ENCODE data around the gene XPNPEP1. TPM values are rescaled to one million over a fixed set of nuclear protein-coding genes. Genes with fewer than 3 reads are reported as not detected.

XPNPEP1 gene
- total RNA-seq, 1 experiment from 2014 or later, result 71.3 TPM

DNA sequence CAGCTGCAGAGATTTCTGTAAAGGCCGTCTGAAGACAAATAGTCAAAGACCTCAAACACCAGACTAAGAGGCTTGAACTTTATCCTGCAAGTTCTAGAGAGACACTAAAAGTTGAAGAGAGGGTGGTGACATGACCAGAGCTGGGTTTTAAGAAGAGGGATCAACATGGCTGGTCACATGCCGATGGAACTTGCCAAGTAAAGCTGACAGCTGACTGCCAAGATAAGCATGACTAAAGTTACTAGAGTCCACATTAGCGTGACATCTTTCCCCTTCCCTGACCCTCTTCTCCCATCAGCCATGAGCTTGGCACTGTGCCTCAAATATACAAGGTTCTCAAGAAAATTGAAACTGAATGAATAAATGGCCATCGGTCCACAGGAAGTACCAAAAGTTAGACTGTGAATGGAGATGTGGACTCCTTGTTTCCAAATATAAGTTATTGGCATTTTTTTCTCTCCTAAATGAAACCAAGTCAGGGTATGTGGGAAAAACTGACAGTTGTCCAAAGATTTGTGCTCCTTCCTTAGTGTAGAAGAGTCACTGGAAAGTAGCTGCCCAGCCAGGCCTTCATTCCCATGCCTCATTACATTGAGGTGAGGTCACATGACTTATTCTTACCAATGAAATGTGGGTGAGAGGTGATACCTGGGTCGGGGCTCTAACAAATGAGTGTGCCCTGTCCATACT, 24.5 kb downstream of the XPNPEP1 start:
- WGBS (ENCODE audit: extremely low coverage, insufficient read length, low lambda C conversion rate), result no CpG with 5 or more reads among the region's 5 CpGs
- H3K4me3 Mint-ChIP-seq, result no peak overlapping the region
- H3K79me2 ChIP-seq (ENCODE audit: insufficient read depth, low read length), result no peaks in the 10 kb centered on the region
- H4K5ac ChIP-seq (ENCODE audit: insufficient read length, low read depth, low read length), result no peak overlapping the region
- peaks cover 8 to 27% (median 14%) of the 10 kb centered on the region in 3 experiments; a peak in 6 of 7 replicates for H3K36me3 Mint-ChIP-seq (ENCODE audit: insufficient read depth in 1 of 3, low read depth in 3 of 3)
- H3K4me1 ChIP-seq (ENCODE audit: insufficient read depth, low read length), result no peaks in the 10 kb centered on the region
- H3K18ac ChIP-seq (ENCODE audit: insufficient read length, low read depth, low read length), result no peak overlapping the region
- H3K23ac ChIP-seq (ENCODE audit: insufficient read length, low read depth, low read length), result no peak overlapping the region
- no peaks in the 10 kb centered on the region for H3K27me3 ChIP-seq (ENCODE audit: insufficient read depth, low read length)
- no peak overlapping the region for H2BK15ac ChIP-seq (ENCODE audit: low read depth, low read length)
- no peak overlapping the region for H2BK120ac ChIP-seq (ENCODE audit: low read depth, low read length, poor library complexity, severe bottlenecking)
- no peak overlapping the region for H3K14ac ChIP-seq (ENCODE audit: insufficient read depth, low read length)
- no peak overlapping the region for H2BK12ac ChIP-seq (ENCODE audit: insufficient read length, low read depth, low read length)
- H4K8ac ChIP-seq (replicated peaks; ENCODE audit: insufficient read length, low read depth, low read length), result no peak overlapping the region
- no peak for DNase-seq
- H3T11ph ChIP-seq (ENCODE audit: low read length), result no peak overlapping the region
- H4K20me1 ChIP-seq (ENCODE audit: control insufficient read depth, insufficient read depth, insufficient read length), result no peaks in the 10 kb centered on the region
- H3K4me1 Mint-ChIP-seq, result peaks cover 2 to 15% of the 10 kb centered on the region in 2 experiments
- no peak overlapping the region for H2AK5ac ChIP-seq (ENCODE audit: insufficient read length, low read length)
- H3K27ac ChIP-seq (ENCODE audit: insufficient read length, low read depth, low read length), result no peak overlapping the region
- no peak overlapping the region for H3K4ac ChIP-seq (ENCODE audit: low read depth, low read length)
- no peak overlapping the region for H2BK20ac ChIP-seq (ENCODE audit: low read depth, low read length, poor library complexity, severe bottlenecking)
- H3K23me2 ChIP-seq (ENCODE audit: insufficient read length, low read depth, low read length, poor library complexity, severe bottlenecking), result no peaks in the 10 kb centered on the region
- no peak overlapping the region for H2BK5ac ChIP-seq (ENCODE audit: insufficient read length, low read length)
- no peak overlapping the region for H3K56ac ChIP-seq (ENCODE audit: insufficient read length, low read depth, low read length)
- H3K27ac Mint-ChIP-seq, result no peak overlapping the region; a peak in 2 of 7 replicates
- no peaks in the 10 kb centered on the region for H3K27me3 Mint-ChIP-seq (ENCODE audit: low read depth)
- H2AFZ ChIP-seq (ENCODE audit: low read length), result no peak overlapping the region
- TF ChIP-seq, protein P1, sequence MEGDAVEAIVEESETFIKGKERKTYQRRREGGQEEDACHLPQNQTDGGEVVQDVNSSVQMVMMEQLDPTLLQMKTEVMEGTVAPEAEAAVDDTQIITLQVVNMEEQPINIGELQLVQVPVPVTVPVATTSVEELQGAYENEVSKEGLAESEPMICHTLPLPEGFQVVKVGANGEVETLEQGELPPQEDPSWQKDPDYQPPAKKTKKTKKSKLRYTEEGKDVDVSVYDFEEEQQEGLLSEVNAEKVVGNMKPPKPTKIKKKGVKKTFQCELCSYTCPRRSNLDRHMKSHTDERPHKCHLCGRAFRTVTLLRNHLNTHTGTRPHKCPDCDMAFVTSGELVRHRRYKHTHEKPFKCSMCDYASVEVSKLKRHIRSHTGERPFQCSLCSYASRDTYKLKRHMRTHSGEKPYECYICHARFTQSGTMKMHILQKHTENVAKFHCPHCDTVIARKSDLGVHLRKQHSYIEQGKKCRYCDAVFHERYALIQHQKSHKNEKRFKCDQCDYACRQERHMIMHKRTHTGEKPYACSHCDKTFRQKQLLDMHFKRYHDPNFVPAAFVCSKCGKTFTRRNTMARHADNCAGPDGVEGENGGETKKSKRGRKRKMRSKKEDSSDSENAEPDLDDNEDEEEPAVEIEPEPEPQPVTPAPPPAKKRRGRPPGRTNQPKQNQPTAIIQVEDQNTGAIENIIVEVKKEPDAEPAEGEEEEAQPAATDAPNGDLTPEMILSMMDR (conservative IDR thresholded peaks at IDR 0.05), result no peak
- H3K79me1 ChIP-seq (ENCODE audit: insufficient read depth, low read depth, low read length, poor library complexity, severe bottlenecking), result no peaks in the 10 kb centered on the region
- no peak overlapping the region for H4K91ac ChIP-seq (ENCODE audit: insufficient read length, low read depth, low read length)
- no peak overlapping the region for H3K4me2 ChIP-seq (ENCODE audit: insufficient read depth, insufficient read length, low read length)
- H3K9me3 Mint-ChIP-seq, result no peaks in the 10 kb centered on the region; a peak in 1 of 5 replicates
- no peak overlapping the region for H3K9ac ChIP-seq (ENCODE audit: extremely low read depth, insufficient read length, low read length)
- H3K9me3 ChIP-seq (ENCODE audit: control insufficient read depth, low read depth, low read length), result no peaks in the 10 kb centered on the region

Data from H9 (cell line).